ACHN (cell line): ENCODE results near the gene WASL.
A peak's percentile ranks its signal among the peaks of the same experiment; 100 is the strongest.

ENCODE experiments used
- DNase-seq: peaks from one replicate; pipeline ENCODE4 v3.0.0-alpha.2; 2015
- in situ Hi-C: cut with HindIII; loops from 2 replicates; pipeline ENCODE4 v1.10.0; 2017; ENCODE audit warnings: low sequenced_read_pairs, low pct_ligation_motif_present, low pct_unique_long_range_greater_than_20kb

The WASL gene

GRCh38 chr7:123771846-123772245 is 23.0 kb upstream of the WASL start:
- in situ Hi-C loops, result no loop called here

DNA sequence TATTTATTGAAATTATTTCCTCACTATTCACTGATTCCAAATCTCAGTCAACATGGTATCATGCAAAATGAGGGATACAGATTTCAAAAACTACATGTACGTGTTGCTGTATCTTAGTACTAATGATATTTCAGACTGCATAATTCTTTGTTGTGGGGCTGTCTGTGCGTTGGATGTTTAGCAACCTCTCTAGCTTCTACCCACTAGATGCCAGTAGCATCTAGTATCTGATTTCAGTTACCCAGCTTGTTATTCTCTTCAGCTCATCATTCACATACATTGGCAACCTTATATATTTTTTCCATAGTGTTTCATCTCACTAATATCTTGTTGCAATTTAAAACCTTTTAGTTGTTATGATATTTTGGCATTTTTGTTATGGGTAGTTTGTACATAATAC is 22.5 kb upstream of the WASL start:
- in situ Hi-C loops, result no loop called here
- DNase-seq, result peak; percentile 26

More at GRCh38 chr7:123771846-123772245, 23.0 kb upstream of the WASL start:
- no peak for DNase-seq

GRCh38 chr7:123770378-123770777 is 21.6 kb upstream of the WASL start:
- peak; percentile 90 for DNase-seq

DNA sequence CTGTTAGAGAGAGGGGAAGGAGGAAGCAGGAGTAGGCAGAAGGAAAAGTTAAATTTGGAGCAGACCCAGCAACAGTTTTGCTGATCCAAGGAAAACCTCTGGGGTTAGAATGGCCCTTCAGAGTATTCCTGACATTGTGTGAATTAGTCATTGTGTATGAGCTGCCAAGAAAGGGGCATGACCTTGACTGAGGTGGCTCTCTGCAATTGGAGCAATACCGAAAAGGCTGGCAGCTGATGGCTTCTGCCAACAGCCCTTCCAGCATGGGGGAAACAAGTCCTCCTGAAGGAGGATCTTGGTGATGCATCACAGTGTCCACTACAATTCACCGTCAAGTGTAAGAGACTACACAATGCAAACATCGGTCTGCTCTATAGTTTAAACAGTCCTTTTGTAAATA is 20.6 kb upstream of the WASL start:
- in situ Hi-C loops, result no loop called here
- DNase-seq, result peak; percentile 87

More at GRCh38 chr7:123770378-123770777, 21.6 kb upstream of the WASL start:
- in situ Hi-C loops, result no loop called here

- DNase-seq, result no peak
- in situ Hi-C loops, result no loop called here
Observed at GRCh38 chr7:123768493-123768892, 19.7 kb upstream of the WASL start.

DNA sequence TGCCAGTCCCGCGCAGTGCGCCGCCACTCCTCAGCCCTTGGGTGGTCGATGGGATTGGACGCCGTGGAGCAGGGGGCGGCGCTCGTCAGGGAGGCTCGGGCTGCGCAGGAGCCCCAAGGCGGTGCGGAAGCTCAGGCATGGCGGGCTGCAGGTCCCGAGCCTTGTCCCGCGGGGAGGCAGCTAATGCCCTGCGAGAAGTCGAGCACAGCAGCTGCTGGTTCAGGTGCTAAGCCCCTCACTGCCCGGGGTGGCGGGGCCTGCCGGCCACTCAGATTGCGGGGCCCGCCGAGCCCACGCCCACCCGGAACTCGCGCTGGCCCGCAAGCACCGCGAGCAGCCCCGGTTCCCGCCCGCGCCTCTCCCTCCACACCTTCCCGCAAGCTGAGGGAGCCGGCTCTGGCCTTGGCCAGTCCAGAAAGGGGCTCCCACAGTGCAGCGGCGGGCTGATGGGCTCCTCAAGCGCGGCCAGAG is 14.4 kb upstream of the WASL start:
- no peak for DNase-seq
- in situ Hi-C loops, result no loop called here

- DNase-seq, result no peak
Observed at GRCh38 chr7:123761729-123762128, 12.9 kb upstream of the WASL start.

DNA sequence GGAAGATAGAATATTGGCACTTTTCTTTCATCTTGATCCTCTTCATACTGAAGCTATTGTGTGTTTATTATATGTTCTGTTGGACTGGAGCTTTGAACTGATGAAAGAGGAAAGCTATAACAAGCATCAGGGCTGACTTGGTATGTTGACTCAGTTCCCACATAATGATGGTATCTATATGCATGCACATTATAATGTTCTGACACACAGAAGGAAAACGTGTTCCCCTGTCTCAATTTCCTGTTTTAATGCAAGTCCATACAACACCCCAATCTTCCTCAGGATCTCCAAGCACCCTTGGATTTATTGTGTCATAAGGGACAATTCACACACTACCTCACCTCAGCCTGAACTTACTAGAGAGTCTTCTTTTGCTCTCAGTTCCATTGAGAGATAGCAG is 8.3 kb upstream of the WASL start:
- DNase-seq, result no peak
- in situ Hi-C loops, result no loop called here

More at GRCh38 chr7:123761729-123762128, 12.9 kb upstream of the WASL start:
- in situ Hi-C loops, result no loop called here

- in situ Hi-C loops, result no loop called here
- no peak for DNase-seq
Observed at GRCh38 chr7:123755338-123755737, 6.5 kb upstream of the WASL start.

GRCh38 chr7:123754271-123754871 is 5.6 kb upstream of the WASL start:
- no peak for DNase-seq
- in situ Hi-C loops, result no loop called here

- no peak for DNase-seq
- in situ Hi-C loops, result no loop called here
Observed at GRCh38 chr7:123752534-123752933, 3.7 kb upstream of the WASL start.

GRCh38 chr7:123751821-123752220 is 3.0 kb upstream of the WASL start:
- in situ Hi-C loops, result no loop called here

GRCh38 chr7:123750389-123751230 is 1.8 kb upstream of the WASL start:
- in situ Hi-C loops, result no loop called here
- DNase-seq, result no peak

More at GRCh38 chr7:123751821-123752220, 3.0 kb upstream of the WASL start:
- DNase-seq, result no peak

DNA sequence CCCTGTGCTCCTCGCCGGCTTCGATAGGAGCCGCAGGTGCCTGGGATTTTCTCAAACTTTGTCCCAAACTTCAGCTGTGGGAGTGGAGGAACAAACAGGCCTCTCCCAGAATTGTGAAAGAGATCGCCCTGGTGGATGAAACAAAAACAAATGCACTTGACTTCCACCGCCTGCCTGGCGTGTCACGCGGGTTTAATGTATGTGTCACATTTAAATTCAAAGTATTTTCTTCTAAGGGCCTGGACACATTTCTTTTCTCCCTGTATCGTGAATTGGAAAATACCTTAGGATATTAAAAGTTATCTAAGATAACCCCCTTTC is 694 bp upstream of the WASL start:
- DNase-seq, result peak; percentile 89
- in situ Hi-C loops, result no loop called here

- DNase-seq, result peak; percentile 61
- in situ Hi-C loops, result no loop called here
Observed at GRCh38 chr7:123748171-123748733, 551 bp downstream of the WASL start.

DNA sequence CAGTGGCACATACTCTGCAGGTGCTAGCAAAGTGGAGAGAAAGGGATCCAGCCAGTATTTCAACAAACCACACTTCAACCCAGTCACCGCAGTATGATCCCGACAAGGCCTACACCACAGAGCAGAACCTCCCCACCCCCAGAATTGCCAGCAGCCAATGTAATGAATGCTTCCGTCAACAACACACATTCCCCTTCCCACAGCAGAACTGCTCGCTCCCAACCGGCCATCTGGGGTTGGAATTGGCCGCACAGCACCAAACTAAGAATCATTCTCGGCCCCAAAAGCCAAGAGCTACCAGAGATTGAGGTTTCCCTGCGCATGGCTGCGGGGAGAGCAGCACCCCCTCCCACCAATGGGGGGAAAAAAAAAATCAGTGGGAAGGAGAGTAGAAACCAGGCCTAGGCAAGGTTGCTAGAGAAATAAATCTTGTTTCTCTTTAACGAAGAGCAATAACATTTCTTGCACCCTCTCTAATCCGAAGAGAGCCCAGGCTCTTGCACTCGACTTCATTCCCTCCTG is 1.1 kb downstream of the WASL start:
- in situ Hi-C loops, result no loop called here

GRCh38 chr7:123746931-123747488 is 1.8 kb downstream of the WASL start:
- no peak for DNase-seq
- in situ Hi-C loops, result no loop called here

More for the DNA sequence above, 1.1 kb downstream of the WASL start:
- DNase-seq, result peak; percentile 91

DNA sequence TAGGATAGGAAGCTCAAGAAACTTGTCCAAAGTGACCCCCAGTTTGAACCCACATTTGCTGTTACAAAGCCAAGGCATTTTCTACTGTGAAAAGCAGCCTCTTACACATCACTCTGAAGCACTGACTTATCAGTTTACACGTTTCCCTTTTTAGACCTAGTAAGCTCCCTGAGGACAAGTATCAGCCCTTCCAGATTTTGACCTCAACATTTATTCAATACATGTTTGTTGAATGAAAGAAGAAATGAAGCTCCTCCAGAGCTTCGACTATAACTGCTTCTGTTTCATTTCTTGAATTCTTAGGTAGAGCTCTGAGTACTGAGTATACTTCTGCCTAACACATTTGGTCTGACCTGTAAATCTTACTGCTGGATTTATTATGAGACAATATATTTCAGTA is 2.7 kb downstream of the WASL start:
- in situ Hi-C loops, result no loop called here
- DNase-seq, result no peak

GRCh38 chr7:123745437-123745836 is 3.4 kb downstream of the WASL start:
- DNase-seq, result no peak
- in situ Hi-C loops, result no loop called here
